Gastroesophageal sphincter (tissue), 4 donors: ENCODE data around the gene LENG8. TPM values are rescaled to one million over a fixed set of nuclear protein-coding genes. Genes with fewer than 3 reads are reported as not detected.
"Not testable (repeated sequence)": the region's sequence is repeated elsewhere in the genome, so short reads cannot be mapped to it uniquely, and the experiment has no call there.

Source experiments
- ATAC-seq: fragments of 150-250 bp; one replicate; pipeline ENCODE4 v1.9.1; 2016; ENCODE audit warnings: mild to moderate bottlenecking, moderate library complexity
- H3K27ac ChIP-seq, 4 donors: fragments of 200-600 bp; sonication (generic) in 3 of 4; 1 replicate in 3 of 4; 2 replicates in 1 of 4; pipeline ENCODE4 v1.5.1; 2016 to 2019
- H3K27me3 ChIP-seq: fragments of 200-600 bp; sonication (generic); one replicate; pipeline ENCODE4 v1.5.1; 2019
- H3K36me3 ChIP-seq, 2 donors: fragments of 200-600 bp; sonication (generic); one replicate each; pipeline ENCODE4 v1.5.1; 2019; ENCODE audit warnings: control low read depth in 1 of 2
- H3K4me1 ChIP-seq, 3 donors: fragments of 200-600 bp; sonication (generic); 1 replicate in 2 of 3; 2 replicates in 1 of 3; pipeline ENCODE4 v1.5.1; 2016 to 2019; ENCODE audit warnings: control low read depth in 2 of 3
- H3K4me3 ChIP-seq, 2 donors: fragments of 200-600 bp; sonication (generic); one replicate each; pipeline ENCODE4 v1.5.1; 2019; ENCODE audit warnings: mild to moderate bottlenecking in 1 of 2, moderate library complexity in 1 of 2
- H3K9me3 ChIP-seq, 3 donors: fragments of 200-600 bp; sonication (generic); one replicate each; pipeline ENCODE4 v1.5.1; 2017 to 2019; ENCODE audit warnings: control low read depth in 2 of 3
- EP300 ChIP-seq: sonication (generic); formaldehyde crosslinking; IDR thresholded peaks from one replicate; pipeline ENCODE4 v1.6.1; 2017; ENCODE audit warnings: antibody characterized with exemption, mild to moderate bottlenecking
- POLR2A ChIP-seq, 2 donors: fragments of 450-650 bp; IDR thresholded peaks; one replicate each; pipeline ENCODE4 v1.6.1; 2017; ENCODE audit warnings: antibody characterized with exemption in 2 of 2, mild to moderate bottlenecking in 2 of 2, moderate library complexity in 1 of 2
- POLR2AphosphoS5 ChIP-seq: sonication (generic); formaldehyde crosslinking; IDR thresholded peaks from one replicate; pipeline ENCODE4 v1.6.1; 2017; ENCODE audit warnings: antibody characterized with exemption
- WGBS, 2 donors: methylation state at CpG; one replicate each; pipeline ENCODE4 v1.1.5; 2018; ENCODE audit warnings: low coverage in 1 of 2; 5-methylcytosine and 5-hydroxymethylcytosine counted together
- total RNA-seq, 4 donors: library from RNA; depleted of rRNA; stranded (reverse); fragments of >200 nt; gene quantifications; one replicate each; pipeline ENCODE4 v1.1.0, GENCODE V29; 2016
- TF ChIP-seq, protein P1 (sequence below), 4 experiments: fragments of 200-600 bp in 2 of 4; fragments of 450-650 bp in 2 of 4; sonication (generic) in 1 of 4; IDR thresholded peaks; one replicate each; pipeline ENCODE4 v1.5.1; 2017 to 2019; ENCODE audit warnings: antibody characterized with exemption in 4 of 4, mild to moderate bottlenecking in 2 of 4, moderate library complexity in 2 of 4

LENG8 gene
- total RNA-seq, 4 donors from 2014 or later = 25.4 to 215 (median 80.9) TPM

GRCh38 chr19:54484451-54484850, 35.5 kb downstream of the LENG8 start:
- H3K9me3 ChIP-seq = no peaks in the 10 kb centered on the region
- no peaks in the 10 kb centered on the region for H3K4me1 ChIP-seq
- peaks cover 49% of the 10 kb centered on the region for H3K27me3 ChIP-seq
- no peak for ATAC-seq
- TF ChIP-seq POLR2AphosphoS5 (no peak), EP300 (no peak), POLR2A (IDR thresholded peaks at IDR 0.05) (no peak)
- TF ChIP-seq, protein P1, sequence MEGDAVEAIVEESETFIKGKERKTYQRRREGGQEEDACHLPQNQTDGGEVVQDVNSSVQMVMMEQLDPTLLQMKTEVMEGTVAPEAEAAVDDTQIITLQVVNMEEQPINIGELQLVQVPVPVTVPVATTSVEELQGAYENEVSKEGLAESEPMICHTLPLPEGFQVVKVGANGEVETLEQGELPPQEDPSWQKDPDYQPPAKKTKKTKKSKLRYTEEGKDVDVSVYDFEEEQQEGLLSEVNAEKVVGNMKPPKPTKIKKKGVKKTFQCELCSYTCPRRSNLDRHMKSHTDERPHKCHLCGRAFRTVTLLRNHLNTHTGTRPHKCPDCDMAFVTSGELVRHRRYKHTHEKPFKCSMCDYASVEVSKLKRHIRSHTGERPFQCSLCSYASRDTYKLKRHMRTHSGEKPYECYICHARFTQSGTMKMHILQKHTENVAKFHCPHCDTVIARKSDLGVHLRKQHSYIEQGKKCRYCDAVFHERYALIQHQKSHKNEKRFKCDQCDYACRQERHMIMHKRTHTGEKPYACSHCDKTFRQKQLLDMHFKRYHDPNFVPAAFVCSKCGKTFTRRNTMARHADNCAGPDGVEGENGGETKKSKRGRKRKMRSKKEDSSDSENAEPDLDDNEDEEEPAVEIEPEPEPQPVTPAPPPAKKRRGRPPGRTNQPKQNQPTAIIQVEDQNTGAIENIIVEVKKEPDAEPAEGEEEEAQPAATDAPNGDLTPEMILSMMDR (IDR thresholded peaks at IDR 0.05) = no peak
- WGBS, 2 donors = 63 to 66% methylated on average over 6 to 10 of the region's 10 CpGs
- no peak overlapping the region for H3K4me3 ChIP-seq
- H3K36me3 ChIP-seq = no peaks in the 10 kb centered on the region
- H3K27ac ChIP-seq = no peak overlapping the region

- Histone ChIP-seq H3K36me3 (no peaks in the 10 kb centered on the region), H3K27ac (no peak overlapping the region), H3K27me3 (peaks cover 38% of the 10 kb centered on the region), H3K9me3 (no peaks in the 10 kb centered on the region), H3K4me3 (no peak overlapping the region), H3K4me1 (no peaks in the 10 kb centered on the region)
- WGBS, 2 donors = 4 to 69% methylated on average over 2 to 5 of the region's 5 CpGs
- no peak for ATAC-seq
- TF ChIP-seq, protein P1 (IDR thresholded peaks at IDR 0.05) = no peak
- TF ChIP-seq POLR2AphosphoS5 = no peak
Observed at GRCh38 chr19:54485851-54486250, 36.9 kb downstream of the LENG8 start.

GRCh38 chr19:54489341-54489740, 40.3 kb downstream of the LENG8 start:
- ATAC-seq = no peak
- H3K9me3 ChIP-seq = no peaks in the 10 kb centered on the region
- H3K27ac ChIP-seq = no peak overlapping the region
- no peak overlapping the region for H3K4me3 ChIP-seq
- peaks cover 40% of the 10 kb centered on the region for H3K27me3 ChIP-seq
- WGBS, 2 donors = 56 to 66% methylated on average over 7 of the region's 7 CpGs
- H3K36me3 ChIP-seq = no peaks in the 10 kb centered on the region
- TF ChIP-seq, protein P1 (IDR thresholded peaks at IDR 0.05) = no peak
- no peak for TF ChIP-seq POLR2AphosphoS5
- no peak for TF ChIP-seq POLR2A (IDR thresholded peaks at IDR 0.05)
- TF ChIP-seq EP300 = no peak
- no peaks in the 10 kb centered on the region for H3K4me1 ChIP-seq

- no peak overlapping the region for H3K4me3 ChIP-seq
- no peak for ATAC-seq
- H3K27me3 ChIP-seq = peaks cover 40% of the 10 kb centered on the region
- 55 to 64% methylated on average over 8 to 9 of the region's 9 CpGs for WGBS, 2 donors
- H3K4me1 ChIP-seq = no peaks in the 10 kb centered on the region
- TF ChIP-seq, protein P1 (IDR thresholded peaks at IDR 0.05) = no peak
- no peak for TF ChIP-seq EP300
- no peak for TF ChIP-seq POLR2AphosphoS5
- no peak for TF ChIP-seq POLR2A (IDR thresholded peaks at IDR 0.05)
- no peak overlapping the region for H3K27ac ChIP-seq
- no peaks in the 10 kb centered on the region for H3K36me3 ChIP-seq
- H3K9me3 ChIP-seq = no peaks in the 10 kb centered on the region
Observed at GRCh38 chr19:54489766-54490165, 40.8 kb downstream of the LENG8 start.

- 91% methylated on average over 11 of the region's 18 CpGs; no CpG with 5 or more reads in 1 of the 2 donors for WGBS, 2 donors
- Histone ChIP-seq H3K36me3 (no peaks in the 10 kb centered on the region), H3K27ac (no peak overlapping the region), H3K4me3 (no peak overlapping the region), H3K27me3 (peaks cover 48% of the 10 kb centered on the region), H3K9me3 (no peaks in the 10 kb centered on the region), H3K4me1 (no peaks in the 10 kb centered on the region)
- no peak for ATAC-seq
- TF ChIP-seq EP300 (no peak), POLR2A (IDR thresholded peaks at IDR 0.05) (no peak), POLR2AphosphoS5 (no peak)
- TF ChIP-seq, protein P1 (IDR thresholded peaks at IDR 0.05) = no peak
Observed at GRCh38 chr19:54492568-54492967, 43.6 kb downstream of the LENG8 start.

- not testable (repeated sequence) for H3K4me1 ChIP-seq, H3K9me3 ChIP-seq, ATAC-seq, H3K27ac ChIP-seq, H3K4me3 ChIP-seq, H3K36me3 ChIP-seq
- WGBS, 2 donors = 71 to 80% methylated on average over 1 of the region's 5 CpGs
- H3K27me3 ChIP-seq = peaks cover 48% of the 10 kb centered on the region
Observed at GRCh38 chr19:54493056-54493455, 44.1 kb downstream of the LENG8 start.
